C4-2B (cell line): ENCODE results near the gene NUP43.

Experiments
- ZFX ChIP-seq: fragments of 450-650 bp; IDR thresholded peaks from 2 replicates; pipeline ENCODE4 v1.6.1; 2017
- TF ChIP-seq, protein P1 (sequence below): fragments of 450-650 bp; conservative IDR thresholded peaks from 2 replicates; pipeline ENCODE4 v1.5.1; 2017; ENCODE audit warnings: mild to moderate bottlenecking

DNA sequence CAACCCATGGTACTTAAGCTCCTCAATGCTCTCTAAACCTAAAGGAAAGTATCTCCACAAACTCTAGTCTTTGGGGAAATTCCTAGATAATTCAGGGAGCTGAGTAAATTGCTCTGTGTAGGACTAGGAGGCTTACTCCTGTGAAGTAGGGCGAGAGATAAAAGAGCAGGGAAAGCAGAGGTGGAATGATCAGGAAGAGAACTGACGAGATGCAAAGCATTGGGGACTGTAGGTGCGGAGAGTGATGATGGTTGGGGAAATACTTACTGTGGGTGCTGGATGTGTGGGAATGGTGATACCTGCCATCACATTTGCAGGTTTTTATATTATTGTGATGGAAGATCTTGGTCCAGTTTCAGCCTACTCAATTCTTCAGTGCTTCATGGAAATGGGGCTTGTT lies 26.8 kb downstream of the NUP43 start:
- TF ChIP-seq, protein P1, sequence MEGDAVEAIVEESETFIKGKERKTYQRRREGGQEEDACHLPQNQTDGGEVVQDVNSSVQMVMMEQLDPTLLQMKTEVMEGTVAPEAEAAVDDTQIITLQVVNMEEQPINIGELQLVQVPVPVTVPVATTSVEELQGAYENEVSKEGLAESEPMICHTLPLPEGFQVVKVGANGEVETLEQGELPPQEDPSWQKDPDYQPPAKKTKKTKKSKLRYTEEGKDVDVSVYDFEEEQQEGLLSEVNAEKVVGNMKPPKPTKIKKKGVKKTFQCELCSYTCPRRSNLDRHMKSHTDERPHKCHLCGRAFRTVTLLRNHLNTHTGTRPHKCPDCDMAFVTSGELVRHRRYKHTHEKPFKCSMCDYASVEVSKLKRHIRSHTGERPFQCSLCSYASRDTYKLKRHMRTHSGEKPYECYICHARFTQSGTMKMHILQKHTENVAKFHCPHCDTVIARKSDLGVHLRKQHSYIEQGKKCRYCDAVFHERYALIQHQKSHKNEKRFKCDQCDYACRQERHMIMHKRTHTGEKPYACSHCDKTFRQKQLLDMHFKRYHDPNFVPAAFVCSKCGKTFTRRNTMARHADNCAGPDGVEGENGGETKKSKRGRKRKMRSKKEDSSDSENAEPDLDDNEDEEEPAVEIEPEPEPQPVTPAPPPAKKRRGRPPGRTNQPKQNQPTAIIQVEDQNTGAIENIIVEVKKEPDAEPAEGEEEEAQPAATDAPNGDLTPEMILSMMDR = no peak
- TF ChIP-seq ZFX = no peak
